HL-60 (cell line): ENCODE results near the gene C15orf40.

Experiments
- CTCF ChIP-seq: IDR thresholded peaks from one replicate; pipeline ENCODE4 v1.5.1; 2011; ENCODE audit warnings: low read length, control low read depth, inconsistent platforms; ENCODE audit not compliant: insufficient read depth
- POLR2AphosphoS5 ChIP-seq: IDR thresholded peaks from 2 replicates; pipeline ENCODE4 v1.6.1; 2012; ENCODE audit warnings: low read depth

GRCh38 chr15:82992436-82992998 lies 18.9 kb downstream of the C15orf40 start:
- no peak for TF ChIP-seq POLR2AphosphoS5
- no peak for TF ChIP-seq CTCF
